Stimulated activated CD4-positive, alpha-beta T cell treated with anti-CD3 and anti-CD28 coated beads, Interleukin-15, amount 100 ng/mL, for 1 hour (primary cell): ENCODE data around the gene PSMD1.
"Not testable (repeated sequence)": the region's sequence is repeated elsewhere in the genome, so short reads cannot be mapped to it uniquely, and the experiment has no call there.

ENCODE experiments used
- DNase-seq, 2 donors: peaks; one replicate each; pipeline ENCODE4 v3.0.0-alpha.2; 2020; ENCODE audit warnings: low read depth in 1 of 2, low spot score in 1 of 2

PSMD1 gene

GRCh38 chr2:231182513-231182899, 125.8 kb downstream of the PSMD1 start:
- DNase-seq, result no peak

GRCh38 chr2:231183851-231184250, 127.2 kb downstream of the PSMD1 start:
- DNase-seq, result no peak

GRCh38 chr2:231184319-231184718, 127.7 kb downstream of the PSMD1 start:
- DNase-seq, result no peak

GRCh38 chr2:231185050-231185725, 128.5 kb downstream of the PSMD1 start:
- DNase-seq, result no peak

GRCh38 chr2:231185886-231186285, 129.2 kb downstream of the PSMD1 start:
- DNase-seq, result no peak

- DNase-seq, result no peak
Observed at GRCh38 chr2:231186325-231186724, 129.7 kb downstream of the PSMD1 start.

- DNase-seq, result no peak
Observed at GRCh38 chr2:231187736-231188505, 131.3 kb downstream of the PSMD1 start.

GRCh38 chr2:231188506-231189170, 132.0 kb downstream of the PSMD1 start:
- no peak for DNase-seq

GRCh38 chr2:231189171-231189530, 132.5 kb downstream of the PSMD1 start:
- DNase-seq, result no peak

GRCh38 chr2:231189571-231190495, 133.2 kb downstream of the PSMD1 start:
- DNase-seq, result no peak

GRCh38 chr2:231190531-231191197, 134.0 kb downstream of the PSMD1 start:
- DNase-seq, result no peak

- no peak for DNase-seq
Observed at GRCh38 chr2:231191896-231192872, 135.5 kb downstream of the PSMD1 start.

GRCh38 chr2:231193216-231193615, 136.5 kb downstream of the PSMD1 start:
- no peak for DNase-seq

- no peak for DNase-seq
Observed at GRCh38 chr2:231196592-231196991, 139.9 kb downstream of the PSMD1 start.

- not testable (repeated sequence) for DNase-seq
Observed at GRCh38 chr2:231197196-231197595, 140.5 kb downstream of the PSMD1 start.

- DNase-seq, result no peak
Observed at GRCh38 chr2:231197706-231198290, 141.1 kb downstream of the PSMD1 start.

- peak; percentile 49 to 69 for DNase-seq
Observed at GRCh38 chr2:231198291-231199173, 141.9 kb downstream of the PSMD1 start, which contains the start of gene ARMC9. Gene ARMC9, plus strand, starts transcription at chr2:231198631. Its CDS starts 7,608 bp downstream, at chr2:231206239.

GRCh38 chr2:231199219-231199618, 142.6 kb downstream of the PSMD1 start:
- no peak for DNase-seq
